Measurements from ENCODE around the gene A4GALT.

Gene A4GALT

GRCh38 chr22:42711895-42712837 lies 8.5 kb downstream of the A4GALT start:
- TF ChIP-seq CTCF (IDR thresholded peaks at IDR 0.05; ENCODE audit: insufficient read depth, low read length, poor library complexity, severe bottlenecking), result no peak
- H3K4me3 ChIP-seq (replicated peaks; ENCODE audit: low read depth, low read length), result no peak overlapping the region
- H3K27me3 ChIP-seq (replicated peaks; ENCODE audit: control insufficient read depth, insufficient read depth, low read length), result no peaks in the 10 kb centered on the region
- no peaks in the 10 kb centered on the region for H3K36me3 ChIP-seq (ENCODE audit: control insufficient read depth, insufficient read depth, low read length)
- peak; percentile 56 for DNase-seq (ENCODE audit: extremely low read depth, insufficient read length)

- H3K27me3 ChIP-seq (replicated peaks; ENCODE audit: control insufficient read depth, insufficient read depth, low read length), result no peaks in the 10 kb centered on the region
- no peak for DNase-seq (ENCODE audit: extremely low read depth, insufficient read length)
- no peaks in the 10 kb centered on the region for H3K36me3 ChIP-seq (ENCODE audit: control insufficient read depth, insufficient read depth, low read length)
- TF ChIP-seq CTCF (IDR thresholded peaks at IDR 0.05; ENCODE audit: insufficient read depth, low read length, poor library complexity, severe bottlenecking), result no peak
- no peak overlapping the region for H3K4me3 ChIP-seq (replicated peaks; ENCODE audit: low read depth, low read length)
Measured at GRCh38 chr22:42711281-42711731, 9.4 kb downstream of the A4GALT start.

GRCh38 chr22:42708417-42708816 lies 12.3 kb downstream of the A4GALT start:
- no peak for TF ChIP-seq CTCF (IDR thresholded peaks at IDR 0.05; ENCODE audit: insufficient read depth, low read length, poor library complexity, severe bottlenecking)
- no peak overlapping the region for H3K4me3 ChIP-seq (replicated peaks; ENCODE audit: low read depth, low read length)
- no peaks in the 10 kb centered on the region for H3K36me3 ChIP-seq (ENCODE audit: control insufficient read depth, insufficient read depth, low read length)
- no peaks in the 10 kb centered on the region for H3K27me3 ChIP-seq (replicated peaks; ENCODE audit: control insufficient read depth, insufficient read depth, low read length)
- no peak for DNase-seq (ENCODE audit: extremely low read depth, insufficient read length)

- DNase-seq (ENCODE audit: extremely low read depth, insufficient read length), result no peak
- TF ChIP-seq CTCF (IDR thresholded peaks at IDR 0.05; ENCODE audit: insufficient read depth, low read length, poor library complexity, severe bottlenecking), result no peak
- Histone ChIP-seq H3K27me3 (replicated peaks; ENCODE audit: control insufficient read depth, insufficient read depth, low read length) (no peaks in the 10 kb centered on the region), H3K36me3 (ENCODE audit: control insufficient read depth, insufficient read depth, low read length) (no peaks in the 10 kb centered on the region), H3K4me3 (replicated peaks; ENCODE audit: low read depth, low read length) (no peak overlapping the region)
Measured at GRCh38 chr22:42707496-42707895, 13.2 kb downstream of the A4GALT start.

GRCh38 chr22:42704896-42705295 lies 15.8 kb downstream of the A4GALT start:
- H3K27me3 ChIP-seq (replicated peaks; ENCODE audit: control insufficient read depth, insufficient read depth, low read length), result no peaks in the 10 kb centered on the region
- no peak for DNase-seq (ENCODE audit: extremely low read depth, insufficient read length)
- TF ChIP-seq CTCF (IDR thresholded peaks at IDR 0.05; ENCODE audit: insufficient read depth, low read length, poor library complexity, severe bottlenecking), result no peak
- H3K4me3 ChIP-seq (replicated peaks; ENCODE audit: low read depth, low read length), result no peak overlapping the region
- no peaks in the 10 kb centered on the region for H3K36me3 ChIP-seq (ENCODE audit: control insufficient read depth, insufficient read depth, low read length)
